ENCODE data around the gene RAD51B.

DNA sequence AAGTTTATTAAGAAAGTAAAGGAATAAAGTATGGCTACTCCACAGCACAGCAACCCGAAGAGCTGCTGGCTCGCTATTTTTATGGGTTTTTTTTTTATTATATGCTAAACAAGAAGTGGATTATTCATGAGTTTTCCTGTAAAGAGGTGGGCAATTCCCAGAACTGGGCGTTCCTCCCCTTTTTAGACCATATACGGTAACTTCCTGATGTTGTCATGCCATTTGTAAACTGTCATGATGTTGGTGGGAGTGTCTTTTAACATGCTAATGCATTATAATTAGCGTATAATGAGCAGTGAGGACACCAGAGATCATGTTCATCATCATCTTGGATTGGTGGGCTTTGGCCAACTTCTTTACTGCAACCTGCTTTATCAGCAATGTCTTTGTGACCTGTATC, 600.8 kb downstream of the RAD51B start:
- TF ChIP-seq, protein P1, sequence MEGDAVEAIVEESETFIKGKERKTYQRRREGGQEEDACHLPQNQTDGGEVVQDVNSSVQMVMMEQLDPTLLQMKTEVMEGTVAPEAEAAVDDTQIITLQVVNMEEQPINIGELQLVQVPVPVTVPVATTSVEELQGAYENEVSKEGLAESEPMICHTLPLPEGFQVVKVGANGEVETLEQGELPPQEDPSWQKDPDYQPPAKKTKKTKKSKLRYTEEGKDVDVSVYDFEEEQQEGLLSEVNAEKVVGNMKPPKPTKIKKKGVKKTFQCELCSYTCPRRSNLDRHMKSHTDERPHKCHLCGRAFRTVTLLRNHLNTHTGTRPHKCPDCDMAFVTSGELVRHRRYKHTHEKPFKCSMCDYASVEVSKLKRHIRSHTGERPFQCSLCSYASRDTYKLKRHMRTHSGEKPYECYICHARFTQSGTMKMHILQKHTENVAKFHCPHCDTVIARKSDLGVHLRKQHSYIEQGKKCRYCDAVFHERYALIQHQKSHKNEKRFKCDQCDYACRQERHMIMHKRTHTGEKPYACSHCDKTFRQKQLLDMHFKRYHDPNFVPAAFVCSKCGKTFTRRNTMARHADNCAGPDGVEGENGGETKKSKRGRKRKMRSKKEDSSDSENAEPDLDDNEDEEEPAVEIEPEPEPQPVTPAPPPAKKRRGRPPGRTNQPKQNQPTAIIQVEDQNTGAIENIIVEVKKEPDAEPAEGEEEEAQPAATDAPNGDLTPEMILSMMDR (IDR thresholded peaks at IDR 0.05): no peak
- no peak for TF ChIP-seq POLR2A (IDR thresholded peaks at IDR 0.05)
